OCI-M2 (cell line): ENCODE data around the gene MMS22L.

ENCODE experiments used
- DNase-seq: peaks from one replicate; lab custom pipeline; 2025; ENCODE audit not compliant: unreplicated experiment; lab: John Stamatoyannopoulos, UW

MMS22L gene

GRCh38 chr6:97150932-97151331, 132.1 kb downstream of the MMS22L start:
- DNase-seq: no peak

GRCh38 chr6:97147421-97147820, 135.6 kb downstream of the MMS22L start:
- DNase-seq: no peak

GRCh38 chr6:97145691-97146090, 137.3 kb downstream of the MMS22L start:
- no peak for DNase-seq

DNA sequence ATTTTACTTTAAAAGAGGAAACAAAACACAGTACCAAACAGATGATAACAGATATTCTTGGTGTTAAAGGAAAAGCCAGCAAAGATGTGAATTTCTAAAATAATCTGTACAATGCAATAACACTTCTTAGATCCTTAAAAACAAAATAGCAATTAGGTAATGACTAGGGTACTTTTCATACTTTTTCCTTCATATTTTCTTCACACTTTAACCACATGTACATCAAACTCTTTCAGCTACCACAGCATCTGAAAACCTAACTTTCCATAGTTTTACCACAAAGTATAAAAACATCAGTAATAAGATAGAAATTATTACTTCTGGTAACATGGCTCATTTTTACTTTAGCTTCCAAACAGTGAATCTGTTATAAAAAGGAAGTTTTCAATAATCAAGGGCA, 141.3 kb downstream of the MMS22L start:
- no peak for DNase-seq

- DNase-seq: no peak
Measured at GRCh38 chr6:97138581-97138980, 144.4 kb downstream of the MMS22L start.

DNA sequence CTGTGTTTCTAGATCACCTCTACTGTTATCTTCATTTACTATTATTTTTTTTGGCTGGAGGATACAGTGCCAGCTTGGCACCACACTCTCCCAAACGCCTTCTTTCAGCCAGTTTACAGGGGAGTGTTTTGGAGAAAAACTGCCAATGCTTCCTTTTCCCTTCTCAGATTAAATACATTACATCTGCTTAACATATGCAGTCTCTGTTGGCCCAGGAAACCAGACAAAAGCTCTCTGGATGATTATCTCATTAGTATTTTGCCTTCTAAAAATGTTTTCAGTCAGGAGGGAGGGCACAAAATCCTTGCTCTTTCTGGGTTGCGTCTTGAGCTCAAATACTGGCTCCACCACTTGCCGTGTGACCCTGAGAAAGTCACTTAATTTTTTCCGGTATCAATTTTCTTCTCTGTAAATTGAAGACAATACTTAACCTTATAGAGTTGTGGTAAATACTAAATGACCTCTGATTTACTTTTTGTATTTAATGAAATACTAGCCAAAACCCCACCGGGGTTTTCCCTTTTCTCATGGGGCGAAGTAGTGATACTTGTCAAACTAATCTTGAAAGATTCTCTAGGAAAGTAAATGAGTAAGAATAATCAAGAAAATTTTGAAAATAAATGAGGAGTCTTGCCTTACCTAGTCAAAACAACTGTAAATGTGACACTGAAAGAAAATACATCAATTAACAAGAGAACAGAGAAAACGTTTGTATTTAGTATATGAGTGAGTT, 146.2 kb downstream of the MMS22L start:
- DNase-seq: no peak

GRCh38 chr6:97133067-97133466, 149.9 kb downstream of the MMS22L start:
- no peak for DNase-seq

- no peak for DNase-seq
Measured at GRCh38 chr6:97129106-97129505, 153.9 kb downstream of the MMS22L start.

DNA sequence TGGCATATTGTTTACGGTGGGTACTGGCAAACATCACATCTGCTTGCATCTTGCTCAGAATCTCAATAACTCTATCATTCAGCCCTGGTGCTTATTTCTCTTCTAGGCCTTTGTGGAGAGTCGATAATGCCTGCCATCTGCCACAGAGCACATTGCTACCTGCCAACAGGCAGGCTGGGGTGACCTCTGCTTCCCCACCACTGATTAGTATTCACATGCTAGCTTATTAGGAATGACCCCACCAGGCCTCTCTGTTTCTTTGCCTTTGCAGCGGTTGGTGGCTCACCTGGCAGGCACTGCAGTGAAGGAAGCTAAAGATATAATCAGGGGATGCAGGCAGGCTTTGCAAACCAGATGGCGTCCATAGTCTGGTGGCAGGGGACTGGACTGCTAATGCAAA, 154.5 kb downstream of the MMS22L start:
- DNase-seq: no peak

DNA sequence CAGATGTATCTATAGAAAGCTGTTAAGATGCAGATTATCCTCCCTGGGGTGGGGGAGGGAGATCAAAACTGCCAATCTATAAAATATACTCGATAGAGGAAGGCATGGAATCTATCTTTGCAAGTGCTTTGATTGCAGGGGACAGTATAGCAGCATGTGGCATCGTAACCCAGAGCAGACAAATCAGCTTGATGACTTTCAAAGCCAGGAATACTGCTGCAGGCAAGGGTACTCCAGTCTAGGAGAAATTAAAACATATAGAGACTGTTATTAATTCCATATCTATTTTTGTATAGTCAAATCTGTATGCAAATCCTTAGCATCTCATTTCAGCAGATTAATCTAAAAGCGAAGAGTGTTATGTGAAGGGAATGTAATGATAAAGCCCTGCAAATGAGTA, 159.4 kb downstream of the MMS22L start:
- DNase-seq: no peak

- DNase-seq: no peak
Measured at GRCh38 chr6:97123112-97123511, 159.9 kb downstream of the MMS22L start.

GRCh38 chr6:97120511-97120910, 162.5 kb downstream of the MMS22L start:
- DNase-seq: no peak

DNA sequence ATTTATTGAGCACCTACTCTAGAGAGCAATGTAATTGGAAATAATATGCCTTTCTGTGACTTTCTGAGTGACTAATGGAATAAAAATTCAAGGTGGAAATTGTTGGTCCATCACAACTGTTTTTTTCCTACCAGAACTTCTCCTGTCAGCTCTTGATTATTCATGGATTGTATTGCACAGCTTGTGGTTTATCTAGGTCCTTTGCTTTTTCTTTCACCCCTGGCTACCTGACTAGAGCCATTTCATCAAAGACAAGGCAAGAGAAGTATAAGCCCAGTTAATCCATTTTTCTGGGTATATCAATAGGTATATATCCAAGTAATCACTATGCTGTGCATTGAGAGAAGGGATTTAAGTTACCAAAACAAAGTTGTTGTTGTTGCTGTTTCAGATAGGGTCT, 168.4 kb downstream of the MMS22L start:
- DNase-seq: no peak

DNA sequence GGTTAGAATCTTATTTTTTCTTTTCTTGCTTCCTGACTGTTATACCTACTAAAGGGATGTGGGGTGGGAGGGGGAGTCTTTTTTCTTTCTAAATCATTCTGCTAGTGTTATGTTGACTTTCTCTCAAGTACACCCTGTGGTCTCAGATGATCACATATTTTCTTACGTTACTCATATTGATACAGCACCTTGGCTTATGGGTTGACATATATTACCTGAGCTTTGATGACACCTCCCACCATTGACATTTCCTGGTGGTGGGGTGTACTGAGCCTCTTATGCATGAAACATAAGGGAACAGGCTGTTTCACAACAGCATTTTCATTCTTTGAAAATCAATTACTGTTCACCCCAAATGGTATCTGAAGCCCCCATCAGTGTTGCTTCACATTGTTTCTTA, 169.8 kb downstream of the MMS22L start:
- no peak for DNase-seq

GRCh38 chr6:97111243-97111642, 171.8 kb downstream of the MMS22L start:
- DNase-seq: no peak

GRCh38 chr6:97110626-97111025, 172.4 kb downstream of the MMS22L start:
- no peak for DNase-seq

DNA sequence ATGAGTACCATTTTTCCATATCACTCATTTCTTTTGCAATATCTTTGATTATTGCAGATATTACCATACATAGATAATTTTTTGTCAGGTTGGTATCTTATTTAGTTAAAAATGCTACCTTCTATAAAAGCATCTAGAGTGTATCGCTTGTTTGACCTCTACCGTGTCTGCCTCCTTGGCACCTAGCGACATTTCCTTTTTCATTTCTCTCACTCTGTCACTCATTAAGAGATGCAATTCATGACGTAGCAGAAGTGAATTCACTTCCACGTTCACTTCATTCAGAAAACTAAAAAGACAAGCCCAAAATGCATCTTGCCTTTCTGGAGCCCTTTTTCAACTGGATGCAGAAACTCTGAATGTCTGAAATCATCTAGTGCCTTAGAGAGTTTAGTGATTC, 172.9 kb downstream of the MMS22L start:
- DNase-seq: no peak

DNA sequence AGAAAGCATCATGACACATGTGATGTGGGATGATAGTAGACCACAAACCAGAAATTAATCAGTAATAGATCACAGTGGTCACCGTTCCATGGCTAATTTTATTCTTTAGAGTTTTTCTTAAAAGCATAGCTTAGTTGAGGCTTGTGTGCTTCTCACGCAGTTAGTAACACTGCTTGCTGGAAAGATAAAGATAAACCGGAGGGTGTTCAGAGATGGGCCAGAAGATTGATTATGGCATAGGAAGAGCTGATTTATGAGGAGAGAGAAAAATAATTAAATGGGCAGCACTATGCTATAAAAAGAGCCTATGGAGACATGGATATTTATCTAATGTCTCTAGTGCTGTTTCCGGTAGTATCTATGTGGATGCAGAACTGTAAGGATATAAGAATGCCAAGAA, 173.6 kb downstream of the MMS22L start:
- DNase-seq: no peak

GRCh38 chr6:97102145-97102790, 180.7 kb downstream of the MMS22L start:
- no peak for DNase-seq

DNA sequence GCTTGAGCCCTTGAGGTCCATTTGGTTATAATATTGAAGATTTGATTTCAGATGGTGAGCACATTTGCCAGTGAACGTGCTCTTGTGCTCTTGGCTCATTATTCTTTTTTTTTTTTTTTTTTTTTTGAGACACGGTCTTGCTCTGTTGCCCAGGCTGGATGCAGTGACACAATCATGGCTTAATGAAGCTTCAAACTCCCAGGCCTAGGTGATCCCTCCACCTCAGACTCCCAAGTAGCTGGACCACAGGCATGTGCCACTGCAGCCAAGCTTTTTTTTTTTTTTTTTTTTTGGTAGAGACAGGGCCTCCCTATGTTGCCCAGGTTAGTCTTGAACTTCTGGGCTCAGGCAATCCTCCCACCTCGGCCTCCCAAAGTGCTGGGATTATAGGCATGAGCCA, 182.3 kb downstream of the MMS22L start:
- DNase-seq: no peak

- no peak for DNase-seq
Measured at GRCh38 chr6:97097068-97098047, 185.7 kb downstream of the MMS22L start.
